Lung (tissue), 12 donors: ENCODE data around the gene TUBA4B. TPM values are rescaled to one million over a fixed set of nuclear protein-coding genes. Genes with fewer than 3 reads are reported as not detected.
A peak's percentile ranks its signal among the peaks of the same experiment; 100 is the strongest.
"Not testable (repeated sequence)": the region's sequence is repeated elsewhere in the genome, so short reads cannot be mapped to it uniquely, and the experiment has no call there.

ENCODE experiments used
- ATAC-seq: fragments of 200-7000 bp; cut with Tn5 transposase; one replicate; pipeline ENCODE4 v1.9.1; 2020; ENCODE audit warnings: moderate number of reproducible peaks; ENCODE audit not compliant: insufficient read depth, low FRiP score
- DNase-seq, 3 donors: peaks; one replicate each; pipeline ENCODE4 v3.0.0-alpha.2; 2013 to 2017
- H3K27ac ChIP-seq, 2 donors: one replicate each; pipeline ENCODE4 v1.5.1; 2013; ENCODE audit warnings: mild to moderate bottlenecking in 2 of 2, moderate library complexity in 2 of 2, control low read depth in 1 of 2, inconsistent platforms in 1 of 2, low read depth in 1 of 2, low read length in 1 of 2
- H3K27me3 ChIP-seq, 3 donors: one replicate each; pipeline ENCODE4 v1.5.1; 2013; ENCODE audit warnings: low read length in 2 of 3; ENCODE audit not compliant: control insufficient read depth in 3 of 3, insufficient read depth in 3 of 3
- H3K36me3 ChIP-seq, 4 donors: one replicate each; pipeline ENCODE4 v1.5.1; 2013; ENCODE audit warnings: low read length in 4 of 4, mild to moderate bottlenecking in 1 of 4, moderate library complexity in 1 of 4; ENCODE audit not compliant: control insufficient read depth in 4 of 4, insufficient read depth in 4 of 4
- H3K4me1 ChIP-seq, 5 donors: one replicate each; pipeline ENCODE4 v1.5.1; 2013; ENCODE audit warnings: low read length in 5 of 5, mild to moderate bottlenecking in 2 of 5, moderate library complexity in 1 of 5; ENCODE audit not compliant: control insufficient read depth in 5 of 5, insufficient read depth in 5 of 5
- H3K4me3 ChIP-seq: one replicate; pipeline ENCODE4 v1.5.1; 2013; ENCODE audit warnings: mild to moderate bottlenecking, control low read depth, moderate library complexity
- H3K9ac ChIP-seq, 2 donors: one replicate each; pipeline ENCODE4 v1.5.1; 2013; ENCODE audit warnings: low read length in 2 of 2, control low read depth in 1 of 2; ENCODE audit not compliant: insufficient read depth in 1 of 2
- H3K9me3 ChIP-seq, 4 donors: one replicate each; pipeline ENCODE4 v1.5.1; 2013; ENCODE audit warnings: low read length in 3 of 4, mild to moderate bottlenecking in 1 of 4, moderate library complexity in 1 of 4; ENCODE audit not compliant: control insufficient read depth in 4 of 4, insufficient read depth in 3 of 4
- WGBS, 2 donors: extraction: QIAGEN DNeasy Blood & Tissue Kit; methylation state at CpG; one replicate each; pipeline ENCODE4 v1.1.7; 2013; 5-methylcytosine and 5-hydroxymethylcytosine counted together
- polyA plus RNA-seq, 2 donors: library from polyadenylated mRNA; stranded (reverse); fragments of 200-250 nt; gene quantifications; one replicate each; pipeline ENCODE4 v1.2.1, GENCODE V29; 2013
- total RNA-seq, 2 donors: library from RNA; depleted of rRNA in 1 of 2; stranded (reverse); fragments of >200 nt in 1 of 2; gene quantifications; one replicate each; pipeline ENCODE4 v1.2.1, GENCODE V29; 2014 to 2021
- TF ChIP-seq, protein P1 (sequence below): IDR thresholded peaks from 2 replicates; pipeline ENCODE4 v1.5.1; 2012; ENCODE audit warnings: mild to moderate bottlenecking; ENCODE audit errors: control extremely low read depth, extremely low read depth
- donor health status: control.
- donor health status: control.
- donor health status: Bipolar disorder and iron deficiency.
- donor health status: healthy.
- donor health status: DM: yes; HTN: yes; CAD: no.

Gene TUBA4B
- total and polyA plus RNA-seq, 4 donors: 5.7 to 20.3 (median 10.5) TPM

DNA sequence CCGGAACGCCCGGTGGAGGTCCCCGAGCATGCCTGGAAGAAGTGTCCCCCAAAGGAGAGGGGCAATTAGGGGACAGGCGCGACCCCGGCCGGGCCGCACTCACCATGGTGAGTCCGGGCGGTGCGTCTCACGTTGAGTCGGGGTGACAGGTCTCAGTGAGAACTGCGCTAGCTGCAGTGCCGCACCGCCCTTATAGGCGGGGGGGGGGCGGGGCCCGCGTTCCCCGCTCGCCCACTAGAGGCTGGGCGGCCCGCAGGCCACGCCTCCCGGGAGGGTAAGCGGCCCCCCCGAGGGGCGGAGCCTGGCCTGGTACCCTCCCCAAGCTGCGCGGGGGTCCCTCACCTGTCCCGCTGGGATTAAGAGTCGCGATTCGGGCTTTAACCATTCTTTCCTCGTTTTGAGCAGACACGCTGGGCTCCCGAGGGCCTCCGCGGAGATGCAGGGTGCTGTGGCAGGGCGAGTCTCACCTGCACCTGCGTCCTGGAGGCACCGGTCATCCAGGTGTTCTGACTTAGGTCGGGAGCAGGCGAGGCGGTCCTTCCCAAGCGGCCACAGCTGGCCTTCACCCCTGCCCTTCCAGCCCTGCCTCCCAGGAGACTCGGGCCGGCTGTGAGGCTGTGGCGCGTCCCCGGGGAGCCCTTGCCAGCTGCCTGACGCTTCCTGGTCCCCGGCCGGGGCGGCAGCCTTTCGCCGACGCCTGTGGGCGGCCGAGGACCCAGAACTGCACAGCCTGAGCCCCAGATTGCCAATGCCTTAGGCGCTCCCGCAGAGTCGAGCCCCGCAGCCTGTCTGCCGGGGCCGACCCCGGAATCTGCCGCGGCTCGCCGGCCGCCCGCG, 928 bp downstream of the TUBA4B start, which contains the start of gene TUBA4A:
Gene TUBA4A (minus strand): TSS at position 166 of the 837 bp plus-strand sequence. CDS start 60 bp downstream, at position 106.
- Histone ChIP-seq H3K4me1 (peaks cover 0 to 34% (median 23%) of the 10 kb centered on the region in 5 donors), H3K36me3 (peaks cover 0 to 7% (median 0%) of the 10 kb centered on the region in 4 donors), H3K4me3 (peak within 1 kb of the TSS; percentile 48), H3K9ac (peak within 1 kb of the TSS in 1 of 2 donors; percentile 13), H3K27ac (peak within 1 kb of the TSS; percentile 84 to 94), H3K27me3 (peaks cover 0 to 48% (median 38%) of the 10 kb centered on the region in 3 donors), H3K9me3 (no peaks in the 10 kb centered on the region)
- DNase-seq (peak; percentile 36 to 67 (median 62)), ATAC-seq (peak; percentile 89)
- WGBS, 2 donors: 0 to 1% methylated on average over 74 to 76 of the region's 76 CpGs
- TF ChIP-seq, protein P1, sequence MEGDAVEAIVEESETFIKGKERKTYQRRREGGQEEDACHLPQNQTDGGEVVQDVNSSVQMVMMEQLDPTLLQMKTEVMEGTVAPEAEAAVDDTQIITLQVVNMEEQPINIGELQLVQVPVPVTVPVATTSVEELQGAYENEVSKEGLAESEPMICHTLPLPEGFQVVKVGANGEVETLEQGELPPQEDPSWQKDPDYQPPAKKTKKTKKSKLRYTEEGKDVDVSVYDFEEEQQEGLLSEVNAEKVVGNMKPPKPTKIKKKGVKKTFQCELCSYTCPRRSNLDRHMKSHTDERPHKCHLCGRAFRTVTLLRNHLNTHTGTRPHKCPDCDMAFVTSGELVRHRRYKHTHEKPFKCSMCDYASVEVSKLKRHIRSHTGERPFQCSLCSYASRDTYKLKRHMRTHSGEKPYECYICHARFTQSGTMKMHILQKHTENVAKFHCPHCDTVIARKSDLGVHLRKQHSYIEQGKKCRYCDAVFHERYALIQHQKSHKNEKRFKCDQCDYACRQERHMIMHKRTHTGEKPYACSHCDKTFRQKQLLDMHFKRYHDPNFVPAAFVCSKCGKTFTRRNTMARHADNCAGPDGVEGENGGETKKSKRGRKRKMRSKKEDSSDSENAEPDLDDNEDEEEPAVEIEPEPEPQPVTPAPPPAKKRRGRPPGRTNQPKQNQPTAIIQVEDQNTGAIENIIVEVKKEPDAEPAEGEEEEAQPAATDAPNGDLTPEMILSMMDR: no peak

GRCh38 chr2:219254590-219255201, 1.7 kb downstream of the TUBA4B start:
- H3K27ac ChIP-seq: peak overlapping the region; percentile 51 to 84
- no peak for ATAC-seq

DNA sequence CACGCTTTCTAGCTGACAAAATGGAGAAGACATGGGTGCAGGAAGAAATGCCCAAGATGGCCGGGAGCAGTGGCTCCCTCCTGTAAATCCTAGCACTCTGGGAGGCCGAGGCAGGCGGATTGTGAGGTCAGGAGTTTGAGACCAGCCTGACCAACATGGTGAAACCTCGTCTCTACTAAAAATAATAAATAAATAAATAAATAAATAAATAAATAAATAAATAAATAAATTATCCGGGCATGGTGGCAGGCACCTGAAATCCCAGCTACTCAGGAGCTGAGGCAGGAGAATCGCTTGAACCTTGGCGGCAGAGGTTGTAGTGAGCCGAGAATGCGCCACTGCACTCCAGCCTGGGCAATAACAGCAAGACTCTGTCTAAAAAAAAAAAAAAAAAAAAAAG, 5.9 kb downstream of the TUBA4B start:
- not testable (repeated sequence) for DNase-seq, H3K4me1 ChIP-seq, H3K9ac ChIP-seq, ATAC-seq, H3K4me3 ChIP-seq, H3K36me3 ChIP-seq, H3K9me3 ChIP-seq, H3K27ac ChIP-seq
- 89 to 91% methylated on average over 10 of the region's 10 CpGs for WGBS, 2 donors
- H3K27me3 ChIP-seq: peaks cover 0 to 32% (median 32%) of the 10 kb centered on the region in 3 donors

More at GRCh38 chr2:219254590-219255201, 1.7 kb downstream of the TUBA4B start:
- no peak for DNase-seq
- Histone ChIP-seq H3K4me3 (peak overlapping the region; percentile 37), H3K9me3 (no peaks in the 10 kb centered on the region), H3K4me1 (peaks cover 0 to 27% (median 17%) of the 10 kb centered on the region in 5 donors), H3K27me3 (peaks cover 0 to 51% (median 38%) of the 10 kb centered on the region in 3 donors), H3K9ac (peak overlapping the region in 1 of 2 donors; percentile 10), H3K36me3 (peaks cover 0 to 7% (median 0%) of the 10 kb centered on the region in 4 donors)
- 11 to 19% methylated on average over 12 of the region's 12 CpGs for WGBS, 2 donors
- TF ChIP-seq, protein P1: no peak
